HT1080 (cell line): ENCODE data around the gene NEURL1. TPM values are rescaled to one million over a fixed set of nuclear protein-coding genes. Genes with fewer than 3 reads are reported as not detected.
A peak's percentile ranks its signal among the peaks of the same experiment; 100 is the strongest.

ENCODE experiments used
- DNase-seq: peaks from one replicate; pipeline ENCODE4 v3.0.0-alpha.2; 2015; ENCODE audit warnings: low read depth
- total RNA-seq: library from RNA; depleted of rRNA; stranded (reverse); fragments of >200 nt; shearing (Covaris generic); gene quantifications from 2 replicates; pipeline ENCODE4 v1.2.3, GENCODE V29; 2014

NEURL1 gene
- total RNA-seq, 1 experiment from 2014 or later: not detected

DNA sequence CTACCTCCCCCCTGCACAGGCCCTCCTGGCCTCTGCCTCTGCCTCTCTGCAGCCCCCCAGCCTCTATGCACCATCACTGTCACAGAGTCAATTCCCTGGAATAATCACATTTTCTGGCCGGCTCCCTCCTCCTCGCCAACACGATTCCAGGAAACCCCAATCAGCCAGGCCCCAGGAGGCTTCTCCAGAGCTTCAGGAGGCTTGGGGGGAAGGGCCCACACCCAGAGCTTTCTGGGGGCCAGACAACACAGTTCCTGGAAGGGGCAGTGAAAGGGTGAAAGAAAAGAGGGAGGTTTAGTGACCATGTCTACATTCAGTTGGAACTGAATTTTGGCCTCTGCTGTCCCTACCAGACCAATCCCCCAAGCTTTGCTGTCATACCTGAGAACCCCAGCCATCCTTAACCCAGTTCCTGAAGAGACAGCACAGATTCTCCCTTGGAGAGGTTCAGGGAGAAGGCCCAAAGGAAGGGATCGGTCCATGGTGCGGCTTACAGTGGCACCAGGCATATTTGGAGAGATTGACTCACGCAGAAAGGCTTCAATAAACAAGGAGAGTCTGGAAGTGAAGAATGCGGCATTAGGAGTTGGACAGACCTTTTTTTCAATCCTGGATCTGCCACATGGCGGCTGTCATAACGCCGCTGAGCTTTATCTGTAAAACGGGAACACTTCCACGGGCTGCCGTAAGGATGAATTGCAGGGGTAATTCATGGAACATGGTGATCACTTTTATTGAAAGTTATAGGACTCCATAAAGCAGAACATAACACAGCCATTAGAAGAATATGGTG, 89.0 kb downstream of the NEURL1 start:
- no peak for DNase-seq

DNA sequence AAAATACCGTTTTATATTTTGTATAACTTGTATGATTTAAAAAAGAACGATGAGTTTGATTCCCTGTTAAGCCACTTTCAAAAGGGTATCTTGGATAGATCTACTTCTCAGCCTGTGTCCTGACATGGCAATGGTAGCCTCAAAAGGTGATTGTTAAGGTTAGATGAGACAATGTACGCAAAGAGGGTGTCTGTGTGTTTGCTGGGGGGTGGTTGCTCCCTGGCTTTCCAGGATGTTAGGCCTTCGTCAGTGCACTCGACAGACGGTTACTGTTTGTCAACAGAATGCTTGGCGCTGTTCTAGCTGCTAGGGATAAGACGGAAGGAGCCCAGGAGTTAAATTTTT, 90.3 kb downstream of the NEURL1 start:
- DNase-seq: no peak

DNA sequence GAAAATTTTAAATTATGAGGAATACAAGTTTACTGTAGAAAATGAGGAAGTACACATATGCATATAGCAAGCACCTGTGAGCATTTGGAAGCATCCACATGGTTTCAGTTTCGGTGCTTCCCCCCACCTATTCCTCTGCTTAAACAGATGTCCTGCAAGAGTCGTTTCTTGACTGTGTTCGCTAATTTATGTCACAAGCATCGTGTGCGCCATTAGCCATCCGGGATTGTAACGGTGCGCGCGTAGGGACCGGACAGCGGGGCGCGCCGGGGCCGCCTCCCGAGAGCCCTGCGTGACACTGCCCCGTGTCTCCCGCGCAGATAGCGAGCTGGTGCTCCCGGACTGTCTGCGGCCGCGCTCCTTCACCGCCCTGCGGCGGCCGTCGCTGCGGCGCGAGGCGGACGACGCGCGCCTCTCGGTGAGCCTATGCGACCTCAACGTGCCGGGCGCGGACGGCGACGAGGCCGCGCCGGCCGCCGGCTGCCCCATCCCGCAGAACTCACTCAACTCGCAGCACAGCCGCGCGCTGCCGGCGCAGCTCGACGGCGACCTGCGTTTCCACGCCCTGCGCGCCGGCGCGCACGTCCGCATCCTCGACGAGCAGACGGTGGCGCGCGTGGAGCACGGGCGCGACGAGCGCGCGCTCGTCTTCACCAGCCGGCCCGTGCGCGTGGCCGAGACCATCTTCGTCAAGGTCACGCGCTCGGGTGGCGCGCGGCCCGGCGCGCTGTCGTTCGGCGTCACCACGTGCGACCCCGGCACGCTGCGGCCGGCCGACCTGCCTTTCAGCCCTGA, 90.9 kb downstream of the NEURL1 start:
- no peak for DNase-seq

DNA sequence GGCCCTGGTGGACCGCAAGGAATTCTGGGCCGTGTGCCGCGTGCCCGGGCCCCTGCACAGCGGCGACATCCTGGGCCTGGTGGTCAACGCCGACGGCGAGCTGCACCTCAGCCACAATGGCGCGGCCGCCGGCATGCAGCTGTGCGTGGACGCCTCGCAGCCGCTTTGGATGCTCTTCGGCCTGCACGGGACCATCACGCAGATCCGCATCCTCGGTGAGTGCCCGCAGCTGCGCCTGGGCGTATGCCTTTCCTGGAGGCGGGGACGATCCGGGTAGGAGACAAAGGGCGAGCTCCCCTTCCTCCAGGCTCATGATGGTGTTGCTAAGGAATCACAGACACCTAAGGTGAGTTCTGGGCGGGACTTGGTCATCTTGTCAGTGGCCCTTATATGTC, 91.5 kb downstream of the NEURL1 start:
- no peak for DNase-seq

DNA sequence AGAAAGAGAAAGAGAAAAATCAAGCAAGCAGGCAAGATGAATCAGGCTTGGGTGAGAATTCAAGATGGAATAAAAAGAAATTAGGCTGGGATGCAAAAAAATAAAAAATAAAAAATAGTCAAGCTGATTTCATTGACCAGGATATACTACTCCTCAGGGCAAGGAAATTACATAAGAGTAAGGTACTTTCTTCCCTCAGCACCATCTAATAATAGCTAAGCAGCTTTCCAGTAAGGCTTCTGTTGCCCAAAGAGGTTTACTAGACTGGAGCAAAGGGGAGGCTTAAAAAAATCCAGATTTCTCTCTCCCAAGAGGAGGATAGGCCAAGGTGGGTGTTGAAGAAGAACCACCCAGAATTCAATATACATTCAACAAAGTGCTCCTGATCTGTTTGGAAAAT, 93.6 kb downstream of the NEURL1 start:
- DNase-seq: no peak

DNA sequence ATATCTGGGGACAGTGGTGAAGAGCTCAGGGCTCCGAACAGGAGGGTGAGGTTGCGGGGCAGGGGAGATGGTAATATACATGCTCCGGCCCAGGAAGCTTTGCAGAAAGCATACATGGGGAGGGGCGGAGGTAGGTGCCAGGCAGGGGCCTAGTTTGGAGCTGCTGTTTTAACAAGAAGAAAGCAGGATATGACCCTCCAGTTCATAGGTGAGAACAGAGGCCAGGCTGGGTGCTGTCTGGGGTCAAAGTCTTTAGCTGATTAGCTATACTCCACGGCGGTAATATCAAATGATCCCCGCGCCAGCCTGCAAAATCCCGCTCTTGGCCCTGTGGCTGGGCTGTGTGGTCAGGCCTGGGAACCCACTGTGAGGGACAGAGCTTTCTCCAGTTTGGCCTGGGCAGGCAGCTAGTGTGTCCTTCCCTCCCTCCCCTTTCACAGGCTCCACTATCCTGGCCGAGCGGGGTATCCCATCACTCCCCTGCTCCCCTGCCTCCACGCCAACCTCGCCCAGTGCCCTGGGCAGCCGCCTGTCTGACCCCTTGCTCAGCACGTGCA, 95.6 kb downstream of the NEURL1 start:
- no peak for DNase-seq

DNA sequence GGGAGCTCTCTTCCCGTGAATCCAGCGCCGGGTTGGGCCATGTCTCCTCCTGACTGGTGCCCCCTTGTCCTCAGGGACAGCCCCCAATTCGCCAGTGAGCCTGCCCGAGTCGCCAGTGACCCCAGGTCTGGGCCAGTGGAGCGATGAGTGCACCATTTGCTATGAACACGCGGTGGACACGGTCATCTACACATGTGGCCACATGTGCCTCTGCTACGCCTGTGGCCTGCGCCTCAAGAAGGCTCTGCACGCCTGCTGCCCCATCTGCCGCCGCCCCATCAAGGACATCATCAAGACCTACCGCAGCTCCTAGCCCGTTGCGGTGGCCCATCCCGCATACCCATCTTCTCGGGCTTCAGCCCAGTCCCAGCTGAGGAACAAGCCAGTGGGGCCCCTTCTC, 96.6 kb downstream of the NEURL1 start:
- no peak for DNase-seq

DNA sequence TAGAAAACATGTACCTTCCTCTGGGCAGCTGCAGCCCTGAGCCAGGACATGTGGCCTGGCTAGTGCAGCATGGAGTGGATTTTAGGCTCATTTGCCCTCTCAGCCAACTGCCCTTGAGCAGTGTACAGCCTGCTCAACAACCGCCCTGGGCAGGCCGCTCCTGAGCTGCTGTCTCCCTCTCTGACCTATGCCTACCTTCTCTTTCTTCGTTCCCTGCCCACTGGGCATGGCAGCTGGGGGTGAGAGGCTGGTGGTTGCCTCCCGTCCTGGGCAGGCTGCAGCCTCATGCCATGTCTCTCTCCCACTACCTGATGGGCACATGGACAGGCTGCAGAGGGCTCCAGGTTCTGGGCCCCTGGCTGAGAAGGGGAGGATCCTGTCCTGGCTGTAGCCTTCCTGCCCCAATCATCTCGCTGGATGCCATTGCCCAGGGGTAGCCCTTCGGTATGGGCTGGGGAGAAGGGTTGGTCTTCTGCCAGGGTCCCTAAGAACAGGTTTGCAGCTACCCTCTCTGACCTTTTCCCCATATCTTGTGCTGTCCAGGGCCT, 97.3 kb downstream of the NEURL1 start:
- no peak for DNase-seq

DNA sequence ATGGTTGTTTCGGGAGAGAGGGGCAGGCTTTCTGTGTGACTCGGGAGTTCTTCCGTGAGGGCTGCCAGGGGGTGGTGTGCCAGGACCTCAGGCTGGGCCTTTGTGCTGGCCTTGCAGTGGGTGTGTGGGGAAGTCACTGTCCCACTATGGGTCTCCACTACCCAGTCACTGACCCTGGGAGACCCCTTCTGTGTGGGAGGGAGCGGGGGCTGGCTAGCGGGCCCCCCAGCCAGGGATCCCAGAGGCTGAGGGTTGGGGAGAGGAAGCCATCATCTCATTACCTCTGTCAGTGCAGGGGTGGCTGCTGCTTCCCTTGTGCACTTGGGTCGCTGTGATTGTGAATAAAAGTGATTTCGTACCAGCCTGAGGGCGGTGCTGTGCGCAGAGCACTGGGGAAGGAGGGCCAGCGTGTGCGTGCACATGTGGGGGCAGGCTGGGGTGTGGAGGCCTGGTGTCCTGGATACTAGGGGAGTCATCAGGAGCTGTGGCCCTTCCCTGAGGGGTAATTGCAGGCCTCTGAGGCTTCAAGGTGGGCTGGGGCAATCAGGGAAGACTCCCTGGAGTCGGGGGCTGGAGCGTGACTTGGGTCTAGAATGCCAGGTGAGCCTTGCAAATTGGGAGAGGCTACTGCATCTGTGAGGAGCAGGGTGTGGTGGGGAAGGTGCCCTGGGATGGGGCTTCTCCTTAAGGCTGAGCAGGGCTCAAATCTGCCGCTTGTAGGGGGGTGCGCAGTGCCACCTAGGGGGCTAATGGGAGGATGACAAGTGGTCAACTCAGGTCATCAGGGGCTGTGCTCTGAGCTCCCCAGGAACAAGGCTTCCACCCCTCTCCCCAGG, 98.9 kb downstream of the NEURL1 start:
- peak; percentile 42 for DNase-seq

DNA sequence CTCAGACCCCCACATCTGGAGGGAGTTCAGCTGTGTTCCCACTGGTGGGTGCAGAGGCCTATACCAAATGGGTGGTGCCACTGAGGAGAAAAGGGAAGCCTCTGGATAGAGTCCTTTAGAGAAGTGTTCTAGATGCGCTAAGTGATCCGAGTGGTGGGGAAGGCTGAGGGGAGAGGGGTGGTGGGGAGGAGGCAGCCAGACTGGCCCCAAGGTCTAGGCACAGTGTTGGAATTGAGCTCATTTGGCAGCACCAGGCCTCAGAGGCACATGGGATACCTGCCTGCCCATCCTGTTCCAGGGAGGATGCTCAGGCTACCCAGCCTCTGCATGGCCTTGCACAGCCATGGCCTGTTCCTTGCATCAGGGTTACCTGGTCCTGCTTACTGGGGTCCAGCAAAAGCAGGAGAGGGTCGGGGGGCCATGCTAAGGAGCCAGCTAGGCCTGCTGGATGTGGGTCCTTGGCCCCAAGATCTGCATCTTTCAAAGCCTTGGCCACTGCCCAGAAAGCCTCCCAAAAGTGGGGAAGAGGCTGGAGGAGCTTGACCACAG, 99.6 kb downstream of the NEURL1 start:
- no peak for DNase-seq

DNA sequence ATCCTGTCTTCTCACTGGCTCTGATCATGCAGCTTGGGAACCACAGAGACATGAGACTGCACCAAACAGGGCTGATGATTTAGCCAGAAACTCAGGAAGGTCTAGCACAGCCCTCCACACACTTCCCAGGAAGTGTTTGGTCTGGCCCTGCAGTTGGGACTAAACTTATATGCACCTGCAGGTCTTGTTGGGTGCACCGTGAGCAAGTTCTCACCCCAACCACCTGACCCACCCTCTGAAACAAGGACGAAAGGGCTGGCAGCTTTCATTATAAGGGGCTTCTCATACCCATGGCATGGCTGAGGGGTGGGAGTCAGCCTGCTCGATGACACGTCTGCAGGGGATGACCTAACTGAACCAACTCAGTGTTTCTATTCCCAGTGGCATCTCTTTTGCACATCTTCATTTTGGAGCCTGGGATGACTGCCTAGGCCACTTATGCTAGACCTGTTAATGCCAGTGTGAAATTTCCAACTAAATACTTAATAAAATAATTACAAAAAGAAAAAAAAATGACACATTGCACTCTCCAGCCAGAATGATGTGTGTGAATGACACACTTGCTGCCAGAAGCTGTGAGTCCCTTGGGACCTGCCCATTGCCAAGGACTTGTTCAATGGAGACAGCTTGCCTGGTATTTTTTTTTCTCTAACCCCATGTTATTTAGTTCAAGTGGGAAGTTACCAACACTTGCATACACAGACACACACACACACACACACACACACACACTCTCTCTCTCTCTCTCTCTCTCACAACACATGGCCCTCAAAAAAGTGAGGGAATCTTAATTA, 102.6 kb downstream of the NEURL1 start:
- no peak for DNase-seq

DNA sequence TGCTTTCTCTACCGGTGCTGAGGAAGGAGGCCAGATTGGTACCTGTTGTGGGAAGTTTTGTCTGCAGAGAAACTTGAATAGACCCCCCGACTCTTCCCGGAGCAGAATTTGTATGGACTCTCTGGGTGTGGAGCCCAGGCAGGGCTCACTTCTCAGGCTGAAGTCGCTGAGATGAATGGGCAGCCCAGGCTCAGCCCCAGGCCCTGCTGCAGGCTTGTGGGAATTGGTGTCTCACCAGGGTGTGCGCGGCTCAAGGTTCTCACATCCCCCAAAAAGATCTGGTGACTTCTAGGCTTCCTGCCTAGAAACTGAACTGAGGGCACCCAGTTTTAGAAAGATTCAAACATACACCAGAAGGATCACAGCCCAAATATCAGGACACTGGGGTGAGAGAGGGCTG, 103.5 kb downstream of the NEURL1 start:
- no peak for DNase-seq

DNA sequence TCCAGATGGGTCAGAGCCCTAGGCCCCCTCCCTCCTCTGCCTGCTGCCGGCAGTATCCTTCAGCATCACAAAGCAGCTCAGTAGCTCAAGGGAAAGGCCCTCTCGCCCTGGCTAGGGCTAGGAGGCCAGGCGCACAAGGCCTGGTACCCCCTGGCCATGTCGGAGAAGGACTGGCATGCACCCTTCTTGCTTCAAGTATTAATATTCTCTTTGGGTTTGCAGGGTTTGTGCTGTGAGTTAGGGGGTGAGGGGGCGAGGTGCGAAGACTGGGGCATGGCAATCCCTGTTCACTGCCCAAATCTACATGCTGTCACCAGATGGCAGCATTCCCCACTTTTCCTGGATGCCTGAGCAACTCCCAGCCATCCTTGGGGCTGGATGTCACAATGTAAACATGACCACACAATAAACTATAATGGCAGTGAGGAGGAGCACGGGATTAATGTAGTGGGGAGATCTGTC, 105.2 kb downstream of the NEURL1 start:
- peak; percentile 65 for DNase-seq

DNA sequence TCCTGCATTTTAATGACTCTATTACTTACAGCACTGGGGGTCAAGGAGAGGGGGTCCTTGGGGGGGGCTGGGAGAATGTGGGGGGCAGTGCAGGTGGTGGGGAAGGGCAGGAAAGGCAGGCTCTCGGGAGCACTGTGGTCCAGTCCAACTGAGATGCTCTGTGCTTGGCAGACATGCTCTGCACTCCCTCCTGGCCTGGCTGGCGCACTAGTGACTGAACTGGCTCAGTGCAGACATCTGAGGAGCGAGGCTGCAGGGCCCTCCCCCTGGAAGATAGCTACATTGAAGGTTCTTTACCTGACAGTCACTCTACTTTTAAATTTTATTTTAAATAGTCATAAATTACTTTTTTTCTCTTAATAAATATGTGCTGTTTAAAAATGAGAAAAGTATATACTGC, 105.7 kb downstream of the NEURL1 start:
- DNase-seq: no peak

DNA sequence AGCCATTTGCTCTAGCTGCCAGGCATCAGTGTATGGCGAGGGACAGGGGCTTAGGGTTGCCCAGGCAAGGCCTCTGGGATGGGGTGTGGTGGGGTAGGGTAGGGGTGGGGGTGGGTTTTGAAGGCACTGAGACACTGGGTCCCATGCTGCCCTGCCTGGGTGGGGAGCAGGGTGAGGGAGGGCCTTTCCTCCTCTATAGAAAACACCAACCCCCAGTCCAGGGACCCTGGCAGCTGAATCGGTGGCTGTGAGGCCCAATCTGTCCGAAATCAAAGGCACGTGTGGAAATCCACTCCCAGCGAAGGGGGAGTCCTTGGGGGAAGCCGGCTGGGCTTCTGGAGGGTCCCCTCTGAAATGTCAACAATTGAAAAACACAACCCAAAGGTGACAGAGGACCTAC, 106.4 kb downstream of the NEURL1 start:
- DNase-seq: no peak

DNA sequence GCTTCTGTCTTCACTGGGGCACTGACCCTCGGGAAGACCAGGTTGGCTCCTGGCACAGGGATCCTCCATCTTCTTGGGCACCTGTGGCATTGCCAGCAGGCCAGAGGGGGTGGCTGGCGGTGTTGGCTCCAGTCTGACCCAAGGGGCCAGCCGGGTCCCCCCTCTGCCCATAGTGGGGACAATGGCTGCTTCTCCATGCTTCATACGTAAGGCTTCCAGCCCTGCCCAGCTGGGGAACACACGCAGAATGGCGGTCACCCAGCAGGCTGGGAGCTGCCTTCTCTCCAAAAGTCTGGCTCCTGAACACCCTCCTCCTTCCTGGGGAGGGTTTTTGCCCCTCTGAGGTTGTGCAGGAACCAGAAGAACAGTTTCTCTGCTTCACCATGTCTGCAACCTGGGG, 106.8 kb downstream of the NEURL1 start:
- DNase-seq: no peak

DNA sequence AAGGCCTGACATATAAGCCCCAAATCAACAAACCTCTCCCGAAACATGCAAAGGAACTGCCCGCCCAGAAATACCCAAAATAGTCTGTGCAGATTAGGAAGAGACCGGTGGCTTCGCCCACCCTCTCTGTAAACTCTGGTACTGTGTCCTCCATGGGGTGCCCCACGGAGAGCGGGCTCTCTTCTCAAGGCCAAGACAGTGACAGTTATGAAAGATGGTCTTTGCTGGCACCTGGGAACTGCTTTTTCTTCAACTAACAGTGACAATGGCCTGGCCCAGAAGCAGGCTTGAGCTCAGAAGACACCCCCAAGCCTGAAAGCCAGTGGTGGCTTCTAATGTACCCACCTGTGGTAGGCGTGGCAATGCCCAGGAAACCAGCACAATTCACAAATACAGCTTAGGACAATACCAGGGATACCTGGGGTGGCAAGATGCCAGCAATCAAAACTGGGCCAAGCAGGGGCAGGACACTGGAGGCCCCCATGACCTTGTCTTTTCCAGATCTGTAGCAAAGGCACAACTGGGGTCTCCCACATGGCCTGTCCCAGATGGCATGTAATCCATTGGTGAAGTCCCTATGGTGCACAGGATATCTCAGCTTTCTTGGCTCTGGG, 107.6 kb downstream of the NEURL1 start:
- DNase-seq: no peak

DNA sequence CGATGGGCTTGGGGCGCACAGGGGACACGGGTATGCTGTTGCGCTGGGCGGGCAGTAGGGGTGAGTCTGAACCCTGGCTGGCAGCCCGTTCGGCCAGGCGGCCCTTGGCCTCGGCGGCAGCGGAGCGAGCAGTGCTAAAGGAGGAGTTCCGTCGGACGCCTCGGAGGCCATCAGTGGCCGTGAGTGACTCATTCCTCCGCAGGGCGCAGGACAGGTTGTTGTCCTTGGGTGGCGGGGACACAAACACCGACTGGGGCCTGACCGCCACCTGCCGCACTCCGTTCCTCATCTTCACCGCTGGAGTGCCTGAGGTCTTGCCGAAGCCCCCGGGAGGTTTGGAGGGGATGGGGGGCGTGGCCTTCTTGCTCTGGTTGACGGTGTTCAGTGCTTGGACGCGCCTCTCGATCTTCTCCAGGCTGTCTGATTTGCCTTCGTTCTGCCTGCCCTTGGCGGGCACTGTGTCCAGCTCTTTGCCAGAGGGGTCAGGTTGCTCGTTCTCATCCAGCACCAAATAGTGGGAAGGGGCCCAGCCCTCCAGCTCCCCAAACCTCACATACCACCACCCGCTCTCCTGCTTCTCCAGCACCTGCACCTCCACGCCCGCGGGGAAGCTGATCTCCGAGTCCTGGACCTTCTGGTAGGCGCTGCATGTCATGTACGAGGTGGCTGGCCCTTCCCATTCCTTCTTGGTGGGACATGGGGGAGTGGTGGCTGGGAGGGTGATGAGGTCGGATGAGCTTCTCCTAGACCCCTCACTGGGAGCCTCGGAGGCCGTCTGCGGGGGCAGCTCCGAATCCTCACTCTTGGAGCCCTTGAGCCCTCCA, 108.7 kb downstream of the NEURL1 start:
- no peak for DNase-seq

DNA sequence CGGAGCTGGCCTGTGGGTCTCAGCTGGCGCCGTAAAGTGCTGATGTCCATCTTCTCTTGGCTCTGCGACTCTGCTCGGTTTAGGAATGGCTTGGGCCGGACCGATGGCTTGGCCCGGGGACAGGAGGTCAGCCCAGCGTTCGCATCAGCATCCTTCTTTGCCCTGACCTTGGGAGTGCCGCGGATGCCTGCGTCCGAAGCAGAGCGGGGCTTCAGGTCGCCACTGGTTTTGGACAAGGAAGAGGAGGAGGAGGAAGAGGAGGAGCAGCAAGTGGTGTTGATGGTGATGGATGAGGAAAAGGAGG, 109.3 kb downstream of the NEURL1 start:
- DNase-seq: no peak
